Measurements from ENCODE around the gene BTBD6. TPM values are rescaled to one million over a fixed set of nuclear protein-coding genes. Genes with fewer than 3 reads are reported as not detected.

The BTBD6 gene
- total RNA-seq, 2 experiments from 2014 or later: 36.9 to 37.6 TPM

GRCh38 chr14:105299654-105300541 is 51.6 kb downstream of the BTBD6 start:
- ChIA-PET CTCF (interaction anchor here (1.3 to 1.5 kb wide), 4 partner anchors 10 to 210 kb away, joined by 3 to 5 read pairs (median 4); no protein-coding TSS in a partner anchor), POLR2A (interaction anchor here (0.9 to 2.9 kb wide), 7 partner anchors 8 to 1966 kb away, joined by 3 to 95 read pairs (median 15); partner anchors contain the start of genes BTBD6, CDCA4, EIF5 and PACS2)
- Mint-ChIP-seq H3K9me3 (no peaks in the 10 kb centered on the region), H3K4me1 (ENCODE audit: low read depth) (peaks cover 41% of the 10 kb centered on the region), H3K4me3 (peak overlapping the region; percentile 93), H3K36me3 (ENCODE audit: low read depth) (peaks cover 9% of the 10 kb centered on the region), H3K27me3 (no peaks in the 10 kb centered on the region), H3K27ac (peak overlapping the region; percentile 79)
- Histone ChIP-seq H3K9me3 (ENCODE audit: control insufficient read depth in 1 of 2, insufficient read depth in 1 of 2, low read length in 2 of 2) (no peaks in the 10 kb centered on the region), H3K27ac (ENCODE audit: low read depth in 1 of 2, low read length in 2 of 2) (peak overlapping the region in 1 of 2 donors; percentile 53), H3K4me3 (ENCODE audit: low read length) (peak overlapping the region; percentile 71), H3K36me3 (ENCODE audit: insufficient read depth, low read length) (peaks cover 2% of the 10 kb centered on the region), H3K27me3 (ENCODE audit: control insufficient read depth in 1 of 2, insufficient read depth in 2 of 2, low read length in 2 of 2) (no peaks in the 10 kb centered on the region), H3K4me1 (ENCODE audit: insufficient read depth, low read length) (peaks cover 35% of the 10 kb centered on the region)
- peak in 6 of 14 experiments; percentile 10 to 61 (median 28) for DNase-seq
- no peak for ATAC-seq (ENCODE audit: poor library complexity)
- intact Hi-C loops (cut with DNase I, micrococcal nuclease): loop anchor here (5.0 kb wide), 3 partner anchors 52 to 208 kb away; no protein-coding TSS in a partner anchor
- no peak for TF ChIP-seq CTCF (IDR thresholded peaks at IDR 0.05)

Other genes with a start within 250 kb of the BTBD6 start
- 10 to 100 TPM; 17.7 to 18.8 TPM for gene CDCA4, start 227.4 kb upstream of the BTBD6 start, total RNA-seq
- gene GPR132, start 183.1 kb upstream of the BTBD6 start, total RNA-seq: 10 to 100 TPM; 64.4 to 66.7 TPM
- gene JAG2, start 79.8 kb upstream of the BTBD6 start, total RNA-seq: 1 to 10 TPM in 1 of 2 experiments, under 1 TPM in 1; 0.66 to 1.3 TPM
- 1 to 10 TPM; 9.0 to 9.2 TPM for gene NUDT14, start 67.2 kb upstream of the BTBD6 start, total RNA-seq
- 10 to 100 TPM; 77.4 to 77.7 TPM for gene BRF1, start 52.5 kb downstream of the BTBD6 start, total RNA-seq
- 10 to 100 TPM; 57.7 to 61.5 TPM for gene PACS2, start 66.2 kb downstream of the BTBD6 start, total RNA-seq
- gene TEX22, start 150.0 kb downstream of the BTBD6 start, total RNA-seq: 1 to 10 TPM; 1.3 to 2.8 TPM
- gene MTA1, start 171.3 kb downstream of the BTBD6 start, total RNA-seq: 100 to 1,000 TPM; 107 to 113 TPM
- gene CRIP2, start 226.3 kb downstream of the BTBD6 start, total RNA-seq: 10 to 100 TPM; 62.5 to 68.3 TPM
- gene CRIP1, start 238.4 kb downstream of the BTBD6 start, total RNA-seq: 100 to 1,000 TPM; 250 to 258 TPM
- 100 to 1,000 TPM; 102 to 108 TPM for gene TEDC1, start 242.7 kb downstream of the BTBD6 start, total RNA-seq